Stomach smooth muscle (tissue), 2 donors: ENCODE results near the gene TPD52L2.

Experiments used
- H3K27ac ChIP-seq: one replicate; pipeline ENCODE4 v1.7.0; 2013; ENCODE audit warnings: mild to moderate bottlenecking, low read length, inconsistent platforms
- H3K27me3 ChIP-seq, 2 donors: one replicate each; pipeline ENCODE4 v1.7.0; 2013; ENCODE audit warnings: low read length in 2 of 2; ENCODE audit not compliant: insufficient read depth in 2 of 2, control insufficient read depth in 1 of 2
- H3K36me3 ChIP-seq, 2 donors: one replicate each; pipeline ENCODE4 v1.7.0; 2013; ENCODE audit warnings: low read length in 2 of 2; ENCODE audit not compliant: control insufficient read depth in 2 of 2, insufficient read depth in 2 of 2
- H3K4me1 ChIP-seq: one replicate; pipeline ENCODE4 v1.7.0; 2013; ENCODE audit warnings: low read length; ENCODE audit not compliant: control insufficient read depth, insufficient read depth
- H3K4me3 ChIP-seq, 2 donors: one replicate each; pipeline ENCODE4 v1.7.0; 2013; ENCODE audit warnings: low read length in 2 of 2
- H3K9ac ChIP-seq, 2 donors: one replicate each; pipeline ENCODE4 v1.7.0; 2013; ENCODE audit warnings: low read length in 2 of 2, mild to moderate bottlenecking in 1 of 2
- H3K9me3 ChIP-seq, 2 donors: one replicate each; pipeline ENCODE4 v1.7.0; 2013; ENCODE audit warnings: low read length in 2 of 2; ENCODE audit not compliant: control insufficient read depth in 2 of 2
- donor health status: healthy.
- donor health status: Pancreatic carcinoma.

The TPD52L2 gene

DNA sequence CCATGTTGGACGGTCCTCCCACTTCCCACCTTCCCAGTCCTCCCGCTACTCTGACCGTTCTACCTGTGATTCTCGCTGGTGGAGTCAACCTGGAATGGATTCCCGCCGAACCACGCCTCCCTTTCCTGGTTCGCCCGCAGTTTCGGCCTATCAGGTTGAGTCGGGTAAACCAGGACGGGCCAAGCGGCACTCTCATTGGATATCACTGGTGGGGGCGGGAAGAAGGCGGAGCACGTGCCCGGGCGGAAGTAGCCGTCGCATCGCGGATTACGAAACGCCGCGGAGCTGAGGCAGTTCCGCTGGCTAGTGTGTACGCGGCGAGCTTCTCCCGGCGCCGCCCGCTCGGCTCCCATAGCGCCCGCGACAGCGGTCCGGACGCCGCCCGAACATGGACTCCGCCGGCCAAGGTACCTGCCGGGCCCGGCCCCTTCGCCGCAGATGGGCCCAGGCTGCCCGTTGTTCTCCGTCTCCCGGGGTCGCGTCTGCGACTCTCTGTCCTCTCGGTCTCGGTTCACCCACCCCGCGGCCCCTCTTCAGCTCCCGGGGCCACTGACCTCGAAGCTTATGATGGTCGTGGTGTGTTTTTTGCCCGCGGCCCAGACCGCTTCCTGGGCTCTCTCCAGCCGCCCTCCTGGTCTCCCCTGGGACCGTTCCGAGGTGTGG, at the start of gene TPD52L2:
Gene TPD52L2 (plus strand): TSS at position 293 of the 663 bp plus-strand sequence. CDS start 96 bp downstream, at position 389.
- Histone ChIP-seq H3K9ac (peak within 1 kb of the TSS; percentile 92 to 94), H3K27ac (peak within 1 kb of the TSS; percentile 85), H3K36me3 (peaks cover 13 to 15% of the 10 kb centered on the region in 2 donors), H3K9me3 (no peaks in the 10 kb centered on the region), H3K4me1 (peaks cover 23% of the 10 kb centered on the region), H3K27me3 (no peaks in the 10 kb centered on the region), H3K4me3 (peak within 1 kb of the TSS; percentile 91 to 94)

DNA sequence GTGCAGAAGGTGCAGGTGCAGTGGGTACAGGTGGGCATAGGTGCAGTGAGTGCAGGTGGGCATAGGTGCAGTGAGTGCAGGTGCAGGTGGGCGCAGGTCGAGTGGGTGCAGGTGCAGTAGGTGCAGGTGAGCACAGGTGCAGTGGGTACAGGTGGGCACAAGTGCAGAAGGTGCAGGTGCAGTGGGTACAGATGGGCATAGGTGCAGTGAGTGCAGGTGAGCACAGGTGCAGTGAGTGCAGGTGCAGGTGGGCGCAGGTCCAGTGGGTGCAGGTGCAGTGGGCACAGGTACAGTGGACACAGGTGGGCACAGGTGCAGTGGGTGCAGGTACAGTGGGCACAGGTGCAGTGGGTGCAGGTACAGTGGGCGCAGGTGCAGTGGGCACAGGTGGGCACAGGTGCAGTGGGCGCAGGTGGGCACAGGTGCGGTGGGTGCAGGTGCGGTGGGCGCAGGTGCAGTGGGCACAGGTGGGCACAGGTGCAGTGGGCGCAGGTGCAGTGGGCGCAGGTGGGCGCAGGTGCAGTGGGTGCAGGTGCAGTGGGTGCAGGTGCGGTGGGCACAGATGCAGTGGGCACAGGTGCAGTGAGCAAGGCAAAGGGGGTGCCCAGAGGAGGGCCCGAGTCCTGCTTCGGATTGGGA, 49.3 kb upstream of the TPD52L2 start:
- H3K36me3 ChIP-seq, result no peaks in the 10 kb centered on the region
- H3K9me3 ChIP-seq, result no peaks in the 10 kb centered on the region
- no peaks in the 10 kb centered on the region for H3K27me3 ChIP-seq
- H3K27ac ChIP-seq, result no peak overlapping the region
- H3K4me1 ChIP-seq, result peaks cover 4% of the 10 kb centered on the region
- H3K9ac ChIP-seq, result no peak overlapping the region
- H3K4me3 ChIP-seq, result no peak overlapping the region

- Histone ChIP-seq H3K27ac (no peak overlapping the region), H3K4me1 (peaks cover 4% of the 10 kb centered on the region), H3K9me3 (no peaks in the 10 kb centered on the region), H3K36me3 (no peaks in the 10 kb centered on the region), H3K9ac (no peak overlapping the region), H3K27me3 (no peaks in the 10 kb centered on the region), H3K4me3 (no peak overlapping the region)
These were observed 45.7 kb upstream of the TPD52L2 start for GRCh38 chr20:63819224-63819921.

DNA sequence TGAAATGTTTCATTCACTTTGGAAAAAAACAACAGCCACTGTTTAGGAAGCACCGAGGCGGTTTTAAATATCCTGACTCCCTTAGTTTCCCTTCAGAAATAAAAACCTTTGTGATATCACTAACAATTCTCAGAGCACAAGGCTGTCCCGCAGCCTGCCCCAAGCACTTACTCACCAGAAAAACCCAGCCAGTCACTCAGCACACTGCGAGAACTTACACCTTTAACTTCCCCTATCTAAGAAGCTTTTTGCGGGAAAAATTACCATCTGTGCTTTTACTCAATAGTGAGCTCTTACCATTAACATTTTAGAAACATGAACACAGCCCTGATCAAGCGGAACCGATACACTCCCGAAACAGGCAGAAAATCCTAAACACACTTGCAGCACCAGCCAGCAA, 43.3 kb upstream of the TPD52L2 start:
- H3K27me3 ChIP-seq, result peaks cover 2 to 3% of the 10 kb centered on the region in 2 donors
- no peaks in the 10 kb centered on the region for H3K36me3 ChIP-seq
- H3K9me3 ChIP-seq, result no peaks in the 10 kb centered on the region
- no peak overlapping the region for H3K9ac ChIP-seq
- H3K4me3 ChIP-seq, result no peak overlapping the region
- H3K27ac ChIP-seq, result no peak overlapping the region
- H3K4me1 ChIP-seq, result no peaks in the 10 kb centered on the region

DNA sequence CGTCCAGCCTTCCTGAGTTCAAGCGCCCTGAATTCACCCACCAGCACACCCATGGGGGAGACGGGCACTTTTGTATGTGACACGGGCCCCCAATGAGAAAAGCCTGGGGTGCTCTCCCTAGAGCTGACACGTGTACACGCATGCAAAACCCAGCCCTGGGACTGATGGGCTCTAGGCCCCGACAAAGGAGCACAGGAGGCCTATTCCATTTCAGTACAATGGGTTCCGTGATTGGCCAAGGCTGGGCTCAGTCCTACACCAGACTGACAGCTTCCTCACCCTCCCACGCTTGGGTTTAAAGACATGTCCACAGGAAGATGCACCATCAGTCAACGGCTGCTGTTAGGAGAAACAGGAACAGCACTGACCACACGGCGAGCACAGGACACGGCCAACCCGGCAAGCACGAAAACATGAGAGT, 42.8 kb upstream of the TPD52L2 start:
- no peak overlapping the region for H3K9ac ChIP-seq
- peaks cover 3 to 5% of the 10 kb centered on the region in 2 donors for H3K27me3 ChIP-seq
- H3K9me3 ChIP-seq, result no peaks in the 10 kb centered on the region
- no peak overlapping the region for H3K4me3 ChIP-seq
- H3K4me1 ChIP-seq, result no peaks in the 10 kb centered on the region
- H3K27ac ChIP-seq, result no peak overlapping the region
- H3K36me3 ChIP-seq, result no peaks in the 10 kb centered on the region

DNA sequence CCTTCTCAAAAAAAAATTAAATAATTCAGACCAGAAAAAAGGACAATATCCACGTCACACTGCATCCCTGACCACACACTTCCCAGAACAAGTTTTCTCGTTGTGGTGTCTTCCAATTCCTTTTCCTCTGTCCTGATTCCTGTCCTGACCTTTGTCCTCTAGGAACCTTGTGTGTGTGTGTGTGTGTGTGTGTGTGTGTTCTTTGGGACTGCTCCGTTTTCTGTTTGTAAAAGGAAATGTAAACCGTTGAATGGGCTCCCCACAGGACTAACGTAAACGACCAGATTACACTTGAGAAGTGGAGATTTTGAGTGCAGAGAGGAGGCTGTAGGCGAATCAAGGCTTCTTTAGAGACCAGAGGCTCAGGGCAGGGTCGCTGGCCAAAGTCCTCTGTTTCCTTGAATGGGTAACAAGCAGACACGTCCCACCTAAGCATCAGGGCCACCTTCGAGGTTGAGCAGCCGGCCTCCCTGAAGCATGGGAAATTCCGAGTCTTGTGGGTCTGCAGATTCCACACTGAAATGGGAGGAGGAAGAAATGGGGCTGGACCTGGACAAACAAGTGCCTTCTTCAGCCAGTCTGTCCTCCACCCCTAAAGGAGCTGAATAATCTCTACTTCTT, 41.3 kb upstream of the TPD52L2 start:
- H3K27ac ChIP-seq, result no peak overlapping the region

DNA sequence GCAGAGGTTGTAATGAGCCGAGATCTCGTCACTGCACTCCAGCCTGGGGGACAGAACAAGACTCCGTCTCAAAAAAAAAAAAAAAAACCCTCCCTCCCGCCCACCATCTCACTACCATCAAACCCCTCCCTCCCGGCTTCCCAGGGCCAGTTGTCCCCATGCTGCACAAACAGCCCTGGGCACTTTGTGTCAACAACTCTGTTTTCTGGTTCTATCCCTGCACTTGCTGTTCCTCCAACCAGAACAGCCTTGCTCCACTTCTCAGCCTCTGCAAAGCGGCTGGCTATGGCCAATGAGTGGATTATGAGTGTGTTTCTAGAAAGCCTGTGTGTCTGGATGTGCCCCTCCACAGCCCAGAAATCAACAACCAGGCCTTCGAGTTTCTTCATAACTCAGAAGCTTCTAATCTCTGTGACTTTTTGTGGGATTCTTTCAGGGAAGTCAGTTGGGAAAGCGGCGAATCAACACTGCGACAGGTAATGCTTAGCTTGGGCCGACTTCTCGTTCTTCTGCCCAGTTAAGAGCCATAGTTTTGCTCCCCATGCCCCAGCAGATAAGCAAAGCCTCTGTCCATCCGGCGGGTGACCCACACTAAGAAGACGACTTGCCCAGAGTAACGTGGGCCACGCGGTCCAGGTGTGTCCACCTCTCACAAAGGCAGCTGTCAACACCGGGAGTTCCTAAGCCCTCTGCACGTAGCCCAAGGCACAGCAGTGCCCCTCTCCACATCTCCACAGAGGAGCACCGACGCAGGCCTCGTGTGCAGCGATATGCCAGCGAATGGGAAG, 39.5 kb upstream of the TPD52L2 start:
- Histone ChIP-seq H3K4me1 (peaks cover 13% of the 10 kb centered on the region), H3K27ac (no peak overlapping the region), H3K27me3 (peaks cover 18 to 20% of the 10 kb centered on the region in 2 donors), H3K9me3 (no peaks in the 10 kb centered on the region), H3K36me3 (no peaks in the 10 kb centered on the region), H3K4me3 (no peak overlapping the region), H3K9ac (no peak overlapping the region)

More for the DNA sequence above, 41.3 kb upstream of the TPD52L2 start:
- no peak overlapping the region for H3K4me3 ChIP-seq
- H3K9me3 ChIP-seq, result no peaks in the 10 kb centered on the region
- H3K27me3 ChIP-seq, result peaks cover 7 to 8% of the 10 kb centered on the region in 2 donors
- peaks cover 3% of the 10 kb centered on the region for H3K4me1 ChIP-seq
- H3K9ac ChIP-seq, result no peak overlapping the region
- H3K36me3 ChIP-seq, result no peaks in the 10 kb centered on the region

DNA sequence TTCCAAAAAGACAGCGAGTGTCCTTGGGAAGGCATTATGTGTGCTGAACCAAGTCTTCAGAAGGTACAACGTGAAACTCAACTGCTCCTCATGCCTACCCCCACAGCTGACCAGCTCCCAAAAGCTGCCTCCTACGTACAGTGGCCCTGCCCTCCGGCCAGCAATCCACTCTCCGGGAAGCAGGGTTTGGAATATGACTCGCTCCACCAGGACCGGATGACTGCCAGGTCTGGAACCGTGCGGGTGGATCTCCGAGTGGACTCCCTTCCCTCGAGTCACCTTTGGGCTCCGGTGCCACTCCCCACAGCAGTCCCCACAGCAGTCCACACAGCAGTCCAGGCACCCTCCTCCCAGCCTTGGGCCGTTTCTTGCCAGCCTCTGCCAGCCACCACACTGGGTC, 38.3 kb upstream of the TPD52L2 start:
- Histone ChIP-seq H3K36me3 (no peaks in the 10 kb centered on the region), H3K27me3 (peaks cover 18 to 20% of the 10 kb centered on the region in 2 donors), H3K9me3 (no peaks in the 10 kb centered on the region), H3K4me3 (no peak overlapping the region), H3K4me1 (peaks cover 17% of the 10 kb centered on the region), H3K27ac (no peak overlapping the region), H3K9ac (no peak overlapping the region)

DNA sequence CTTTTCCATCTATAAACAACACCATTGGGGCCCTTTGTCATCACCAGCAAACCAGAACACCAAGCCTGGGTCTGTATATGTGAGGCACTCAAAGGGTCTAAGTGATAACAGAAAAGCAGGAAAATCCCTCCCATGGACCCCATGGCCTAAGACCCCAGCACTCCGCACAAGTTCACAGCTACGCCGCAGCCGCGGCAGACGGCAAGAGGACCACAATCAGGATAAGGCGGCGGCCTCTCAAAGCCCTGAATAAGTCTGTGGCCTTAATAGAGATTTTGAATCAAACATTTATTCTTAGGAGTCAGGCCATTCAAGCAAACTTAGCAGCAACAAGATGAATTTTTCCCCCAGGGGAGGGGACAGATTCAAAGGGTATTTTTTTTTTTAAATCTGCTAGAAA, 36.9 kb upstream of the TPD52L2 start:
- no peaks in the 10 kb centered on the region for H3K36me3 ChIP-seq
- H3K27me3 ChIP-seq, result peaks cover 18 to 20% of the 10 kb centered on the region in 2 donors
- H3K9me3 ChIP-seq, result no peaks in the 10 kb centered on the region
- no peak overlapping the region for H3K27ac ChIP-seq
- no peak overlapping the region for H3K4me3 ChIP-seq
- H3K9ac ChIP-seq, result no peak overlapping the region
- peaks cover 20% of the 10 kb centered on the region for H3K4me1 ChIP-seq

GRCh38 chr20:63828545-63828944, 36.5 kb upstream of the TPD52L2 start:
- Histone ChIP-seq H3K27ac (no peak overlapping the region), H3K27me3 (peaks cover 18 to 20% of the 10 kb centered on the region in 2 donors), H3K9ac (no peak overlapping the region), H3K4me1 (peaks cover 22% of the 10 kb centered on the region), H3K36me3 (no peaks in the 10 kb centered on the region), H3K9me3 (no peaks in the 10 kb centered on the region), H3K4me3 (no peak overlapping the region)
